ENCODE measurements around the gene TUBA4B.

TUBA4B gene

DNA sequence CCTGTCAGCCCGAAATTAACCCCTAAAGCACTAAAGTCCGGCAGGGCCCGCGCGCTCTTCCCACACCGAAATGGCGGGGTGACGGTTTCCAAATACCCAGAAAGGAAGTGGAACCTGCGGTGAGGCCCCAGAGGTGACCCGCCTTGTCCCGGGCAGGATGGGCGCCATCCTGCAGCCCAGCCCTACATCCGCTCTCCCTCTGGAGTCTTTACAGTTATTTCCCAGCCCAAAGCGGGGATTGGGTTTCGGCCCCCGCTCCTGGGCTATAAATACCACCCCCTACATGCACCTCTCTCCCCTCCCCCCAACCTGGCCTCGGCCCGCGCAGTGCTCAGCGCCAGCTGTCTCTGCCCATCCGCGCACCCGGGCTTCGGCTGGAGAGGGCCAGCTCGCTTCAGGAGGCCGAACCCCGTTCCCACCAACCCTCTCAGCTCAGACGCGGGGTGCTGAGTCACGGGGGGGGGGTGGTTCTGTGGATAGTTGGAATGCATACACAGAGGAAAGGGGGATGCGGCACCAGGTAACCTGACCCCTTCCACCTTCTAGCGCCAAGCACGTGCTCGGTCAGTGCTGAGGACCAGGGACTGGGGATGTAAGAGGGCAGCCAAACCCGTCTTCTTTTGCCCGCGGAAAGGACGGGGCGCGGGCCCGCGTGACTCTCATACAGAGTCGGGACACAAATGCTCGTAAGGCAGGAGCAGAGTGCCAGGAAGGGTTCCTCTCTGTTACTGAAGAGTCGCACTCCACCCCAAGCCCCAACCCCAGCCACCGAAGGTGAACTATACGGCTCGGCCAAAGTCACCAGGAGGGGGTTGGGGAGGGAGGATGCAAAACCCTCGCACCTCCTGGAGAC, at the start of gene TUBA4B:
TUBA4B (plus strand) TSS at position 344 of the 853 bp plus-strand sequence; CDS start at position 509, 165 bp downstream.
- DNase-seq (ENCODE audit: low read depth) = no peak

DNA sequence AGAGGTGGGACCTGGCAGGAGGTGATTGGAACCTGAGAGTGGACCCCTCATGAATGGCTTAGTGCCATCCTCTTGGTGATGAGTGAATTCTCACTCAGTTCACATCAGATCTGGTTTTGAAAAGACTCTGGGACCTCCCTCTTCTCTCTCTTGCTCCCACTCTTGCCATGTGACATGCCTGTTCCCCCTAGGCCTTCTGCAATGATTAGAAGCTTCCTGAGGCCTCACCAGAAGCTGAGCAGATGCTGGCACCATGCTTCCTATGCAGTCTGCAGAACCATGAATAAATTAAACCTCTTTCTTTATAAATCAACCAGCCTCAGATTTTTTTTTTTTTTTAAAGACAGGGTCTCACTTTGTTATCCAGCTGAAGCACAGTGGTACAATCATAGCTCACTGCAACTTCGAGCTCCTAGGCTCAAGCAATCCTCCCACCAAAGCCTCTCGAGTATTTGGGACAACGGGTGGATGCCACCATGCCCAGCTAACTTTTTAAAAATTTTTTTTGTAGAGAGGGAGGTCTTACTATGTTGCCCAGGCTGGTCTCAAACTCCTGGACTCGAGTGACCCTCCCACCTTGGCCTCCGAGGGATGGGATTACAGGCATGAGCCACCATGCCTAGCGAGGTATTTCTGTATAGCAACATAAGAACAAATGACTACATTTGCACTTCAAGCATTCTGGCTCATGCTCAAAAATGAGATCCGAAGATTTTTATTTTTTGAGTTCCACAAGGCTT, 48.4 kb upstream of the TUBA4B start:
- DNase-seq (ENCODE audit: low read depth) = no peak

DNA sequence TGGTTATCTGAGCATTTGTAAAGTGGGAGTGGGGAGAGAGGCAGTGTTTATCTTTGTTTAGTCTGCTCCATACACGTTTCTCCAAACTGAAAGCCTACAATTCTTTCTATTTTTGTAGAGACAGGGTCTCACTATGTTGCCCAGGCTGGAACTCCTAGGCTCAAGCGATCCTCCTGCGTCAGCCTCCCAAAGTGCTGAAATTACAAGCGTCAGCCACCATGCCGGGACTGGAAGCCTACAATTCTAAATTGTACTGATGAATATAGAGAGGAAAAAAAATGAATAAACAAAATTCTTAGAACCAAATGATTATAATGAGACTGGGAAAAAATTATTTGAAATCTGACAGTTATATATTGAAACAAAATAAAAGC, 47.9 kb upstream of the TUBA4B start:
- no peak for DNase-seq (ENCODE audit: low read depth)

DNA sequence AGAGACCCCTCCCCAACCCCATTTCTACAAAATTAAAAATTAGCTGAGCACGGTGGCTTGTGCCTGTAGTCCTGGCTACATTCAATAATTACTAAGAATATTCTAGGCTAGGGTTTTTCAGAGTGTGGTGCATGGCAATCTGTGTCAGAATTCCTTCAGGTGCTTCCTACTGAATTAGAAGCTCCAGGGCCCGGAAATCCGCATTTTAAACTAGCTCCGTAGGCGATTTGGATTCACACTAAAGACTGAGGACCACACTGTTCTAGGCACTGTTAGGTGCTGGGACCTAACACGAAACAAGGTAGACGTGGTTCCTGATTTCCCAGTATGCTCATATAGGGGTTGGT, 47.1 kb upstream of the TUBA4B start:
- DNase-seq (ENCODE audit: low read depth) = no peak

DNA sequence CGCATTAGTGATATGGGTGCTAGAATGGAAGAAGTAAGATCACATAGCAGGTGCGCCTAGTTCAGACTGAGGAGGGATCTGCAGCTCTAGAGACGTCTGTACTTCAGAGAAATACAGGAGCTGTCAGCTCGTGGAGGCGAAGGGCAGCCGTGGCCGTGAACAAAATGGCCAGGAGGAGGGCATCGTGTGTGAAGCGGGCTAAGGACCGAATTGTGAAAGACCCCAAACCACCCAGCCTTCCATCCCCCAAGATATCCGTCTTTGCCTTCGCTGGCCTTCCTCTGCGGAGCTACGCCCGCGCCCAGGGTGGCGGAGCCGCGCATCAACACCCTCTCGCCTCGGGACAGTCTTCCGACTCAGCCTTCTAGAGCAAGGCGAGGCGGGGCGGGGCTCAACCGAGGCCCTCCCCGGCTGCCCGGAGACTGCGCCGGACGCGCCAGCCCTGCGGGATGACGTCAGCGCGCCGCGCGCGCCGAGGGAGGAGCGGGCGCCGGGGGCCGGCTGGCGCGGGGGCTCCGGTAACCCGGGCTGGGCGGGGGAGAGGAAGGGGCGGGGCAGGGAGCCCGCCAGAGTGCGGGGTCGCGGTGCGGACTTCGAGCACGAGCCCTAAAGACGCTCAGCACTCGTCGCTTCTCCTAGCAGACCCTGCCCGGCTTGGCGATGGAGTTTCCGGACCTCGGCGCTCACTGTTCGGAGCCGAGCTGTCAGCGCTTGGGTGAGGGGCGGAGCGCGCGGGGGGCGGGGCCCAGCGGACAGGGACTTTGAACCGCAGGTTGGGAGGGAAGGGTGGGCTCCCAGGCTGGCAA, 46.5 kb upstream of the TUBA4B start, which contains the start of gene ZFAND2B:
ZFAND2B (plus strand) TSS at position 455 of the 806 bp plus-strand sequence; CDS start at position 661, 206 bp downstream.
- DNase-seq (ENCODE audit: low read depth) = peak; percentile 89

DNA sequence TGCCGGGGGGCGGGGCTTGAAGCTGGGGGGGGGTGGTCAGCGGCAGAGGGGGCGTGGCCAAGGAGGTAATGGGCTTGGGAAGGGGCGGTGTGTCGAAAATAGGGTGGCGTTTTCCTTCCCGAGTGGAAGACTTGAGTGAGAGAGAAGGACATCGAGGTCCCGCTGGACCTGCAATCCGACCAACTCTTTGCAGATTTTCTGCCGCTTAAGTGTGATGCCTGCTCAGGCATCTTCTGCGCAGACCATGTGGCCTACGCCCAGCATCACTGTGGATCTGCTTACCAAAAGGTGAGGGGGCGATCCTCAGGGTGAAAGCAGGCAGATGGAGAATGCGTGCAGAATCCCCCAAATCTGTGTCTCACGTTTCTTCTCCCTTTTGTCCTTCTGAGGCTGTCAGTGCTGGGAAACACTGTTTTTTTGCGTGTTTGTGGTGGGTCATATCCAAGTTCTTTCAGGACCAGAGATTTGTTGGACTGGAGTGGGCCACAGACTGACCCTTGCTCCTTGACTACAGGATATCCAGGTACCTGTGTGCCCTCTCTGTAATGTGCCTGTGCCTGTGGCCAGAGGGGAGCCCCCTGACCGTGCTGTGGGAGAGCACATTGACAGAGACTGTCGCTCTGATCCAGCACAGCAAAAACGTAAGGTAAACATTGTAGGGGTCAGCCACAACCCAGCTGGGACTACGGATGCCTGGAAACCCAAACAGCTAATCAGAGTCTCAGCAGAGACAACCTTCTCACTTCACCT, 45.7 kb upstream of the TUBA4B start:
- DNase-seq (ENCODE audit: low read depth) = no peak

DNA sequence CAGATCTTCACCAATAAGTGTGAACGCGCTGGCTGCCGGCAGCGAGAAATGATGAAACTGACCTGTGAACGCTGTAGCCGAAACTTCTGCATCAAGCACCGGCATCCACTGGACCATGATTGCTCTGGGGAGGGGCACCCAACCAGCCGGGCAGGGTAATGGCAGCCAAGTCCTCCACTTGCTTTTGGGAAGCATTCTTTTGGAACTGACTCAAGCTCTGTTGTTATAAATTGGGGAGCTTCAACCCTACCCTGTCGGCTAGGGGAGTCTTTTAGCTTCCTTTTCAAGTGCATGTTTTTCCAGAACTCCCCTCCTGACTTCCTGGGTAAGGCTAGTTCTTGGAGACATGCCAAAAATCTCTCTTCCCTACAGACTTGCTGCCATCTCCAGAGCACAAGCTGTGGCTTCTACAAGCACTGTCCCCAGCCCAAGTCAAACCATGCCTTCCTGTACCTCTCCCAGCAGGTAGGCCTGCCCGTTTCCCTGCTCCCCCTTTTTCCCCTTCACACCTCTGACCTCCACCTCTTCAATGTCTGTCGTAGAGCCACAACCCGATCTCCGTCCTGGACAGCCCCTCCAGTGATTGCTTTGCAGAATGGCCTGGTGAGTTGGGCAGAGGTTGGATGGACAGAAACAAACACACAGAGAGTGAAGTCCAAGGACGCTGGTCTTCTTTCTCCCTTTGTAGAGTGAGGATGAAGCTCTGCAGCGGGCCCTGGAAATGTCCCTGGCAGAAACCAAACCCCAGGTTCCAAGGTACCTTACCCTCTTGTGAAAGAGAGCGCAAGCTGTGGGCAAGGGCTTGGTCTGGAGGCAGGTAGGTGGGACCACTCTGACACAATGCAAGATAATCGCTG, 44.9 kb upstream of the TUBA4B start:
- peak; percentile 40 for DNase-seq (ENCODE audit: low read depth)

DNA sequence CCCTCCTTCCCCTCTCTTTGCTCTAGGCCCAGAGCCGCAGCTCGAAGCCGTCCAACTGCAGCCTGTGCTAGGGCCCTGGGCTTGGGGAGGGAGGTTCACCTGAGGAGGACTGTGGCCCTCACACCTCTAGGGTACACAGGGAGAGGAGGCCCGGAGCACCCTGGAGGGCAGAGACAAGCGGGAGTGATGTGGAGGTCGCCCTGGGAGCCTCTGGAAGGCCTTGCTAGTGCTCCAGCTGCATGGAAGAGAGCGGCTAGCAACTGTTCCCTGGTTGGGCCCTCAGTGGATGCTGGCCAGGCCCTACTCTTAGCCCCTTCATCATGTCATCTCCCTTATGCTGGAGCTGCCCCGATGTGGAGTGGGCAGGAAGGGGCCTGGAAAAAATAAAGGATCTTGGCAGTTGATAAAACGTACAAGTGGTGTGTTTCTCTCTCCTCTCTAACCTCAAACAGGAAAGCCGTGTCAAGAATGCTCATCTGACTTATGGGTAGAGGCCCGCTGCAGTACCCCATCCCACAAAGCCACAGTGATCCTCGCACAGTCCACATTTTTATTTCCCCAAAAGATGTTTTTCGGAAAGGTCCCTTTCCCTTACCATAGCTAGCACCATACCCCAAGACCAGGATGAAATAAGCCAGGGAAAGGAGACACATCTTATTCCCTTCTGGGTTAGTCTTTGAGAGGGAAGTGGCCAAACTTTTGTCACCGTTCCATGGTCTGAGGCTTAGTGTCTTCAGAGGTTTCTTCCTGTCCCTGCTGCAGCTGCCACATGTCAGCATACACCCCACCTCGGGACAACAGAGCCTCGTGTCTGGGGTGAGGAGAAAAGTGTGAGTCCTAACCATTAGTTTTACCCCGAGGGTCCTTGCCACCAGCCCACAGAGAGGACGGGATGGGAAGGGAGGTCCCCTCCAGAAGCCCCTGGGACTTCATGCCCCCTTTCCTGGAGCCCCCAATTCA, 43.5 kb upstream of the TUBA4B start:
- no peak for DNase-seq (ENCODE audit: low read depth)

DNA sequence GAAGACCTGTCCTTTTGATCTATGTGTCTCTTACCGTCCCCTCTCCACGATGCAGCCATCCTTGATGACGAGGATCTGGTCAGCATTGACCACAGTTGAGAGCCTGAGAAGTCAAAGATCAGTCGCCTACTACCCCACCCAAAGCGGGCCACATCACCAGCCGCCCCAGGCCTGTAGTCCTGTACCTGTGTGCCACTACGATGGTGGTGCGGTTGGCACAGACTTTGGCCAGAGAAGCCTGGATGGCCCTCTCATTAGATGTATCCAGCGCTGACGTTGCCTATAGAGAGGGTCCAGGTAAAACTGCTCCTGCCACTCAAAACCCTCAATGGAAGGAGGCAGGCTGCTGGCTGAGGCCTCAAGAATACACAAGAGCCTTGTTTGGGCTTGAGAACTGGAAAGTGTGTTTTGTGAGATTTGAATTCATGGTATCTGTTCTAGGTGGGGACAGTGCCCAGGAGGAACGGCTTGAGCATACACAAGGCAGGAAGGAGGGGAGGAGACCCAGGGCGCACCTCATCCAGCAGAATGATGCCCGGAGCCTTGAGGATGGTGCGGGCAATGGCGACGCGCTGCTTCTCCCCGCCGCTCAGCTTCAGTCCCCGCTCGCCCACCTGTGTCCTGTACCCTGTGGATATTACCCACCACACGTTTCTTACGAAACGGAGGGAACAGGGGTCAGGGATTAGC, 42.7 kb upstream of the TUBA4B start:
- no peak for DNase-seq (ENCODE audit: low read depth)

DNA sequence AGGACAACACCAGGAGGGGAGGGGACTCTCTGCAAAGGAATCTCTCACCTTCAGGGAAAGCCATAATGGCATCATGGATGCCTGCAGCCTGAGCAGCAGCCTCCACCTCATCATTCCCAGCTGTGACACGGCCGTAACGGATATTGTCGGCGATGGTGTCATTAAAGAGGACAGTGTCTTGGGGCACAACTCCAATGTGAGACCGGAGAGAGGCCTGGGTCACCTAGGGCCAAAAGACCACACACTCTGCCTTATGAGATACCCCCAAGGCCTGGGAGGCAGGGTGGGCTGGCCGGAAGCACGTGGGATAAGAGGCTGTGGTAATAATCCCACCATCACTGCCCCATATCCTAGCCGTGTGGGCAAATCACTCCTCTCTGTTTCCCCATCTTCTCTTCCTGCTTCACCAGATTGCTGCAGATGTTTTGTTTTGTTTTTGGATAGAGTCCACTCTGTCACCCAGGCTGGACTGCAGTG, 42.1 kb upstream of the TUBA4B start:
- DNase-seq (ENCODE audit: low read depth) = no peak

DNA sequence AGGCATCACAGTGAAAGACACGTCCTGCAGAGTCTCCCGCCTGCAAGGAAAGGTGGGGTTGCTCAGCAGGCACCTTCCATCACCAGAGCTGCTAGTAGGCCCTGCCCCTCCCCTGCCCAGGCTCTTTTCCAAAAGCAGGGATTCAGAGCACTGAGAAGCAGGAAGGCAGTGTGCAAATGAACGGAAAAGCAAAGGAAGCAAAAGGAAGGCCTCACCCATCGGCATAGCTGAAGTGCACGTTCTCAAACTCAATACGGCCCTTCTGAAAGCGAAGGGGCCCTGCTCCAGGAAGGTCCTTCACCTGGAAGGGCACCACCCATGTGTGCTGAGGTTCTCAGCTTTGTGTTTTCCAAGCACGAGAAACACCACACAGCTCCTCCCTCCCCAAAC, 40.0 kb upstream of the TUBA4B start:
- DNase-seq (ENCODE audit: low read depth) = no peak

DNA sequence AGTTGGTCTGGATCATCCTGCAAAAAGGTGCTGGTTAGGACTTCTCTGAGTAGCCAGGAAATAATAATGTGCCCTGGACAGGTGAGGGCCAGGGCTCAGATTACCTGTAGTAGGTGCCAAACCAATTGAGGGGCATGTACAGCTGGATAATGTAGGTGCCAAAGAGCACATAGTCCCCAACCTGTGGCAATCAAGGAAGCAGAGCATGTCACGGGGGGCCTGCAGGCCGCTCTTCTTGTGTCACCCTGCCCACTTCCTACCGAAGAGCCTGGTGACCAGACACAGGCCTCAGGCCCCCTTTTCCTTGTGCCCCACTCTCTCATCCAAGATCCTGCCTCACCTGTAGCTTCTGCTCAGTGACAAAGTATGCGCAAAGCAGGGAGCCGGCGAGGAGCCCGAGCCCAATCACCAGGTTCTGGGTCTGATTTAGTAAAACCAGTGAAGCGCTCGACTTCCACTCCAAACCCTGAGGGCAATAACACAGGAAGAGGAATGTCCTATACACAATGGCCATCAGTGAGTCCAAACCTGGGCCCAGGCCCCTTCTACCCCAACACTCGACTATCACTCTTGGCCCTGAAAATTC, 39.5 kb upstream of the TUBA4B start:
- no peak for DNase-seq (ENCODE audit: low read depth)

DNA sequence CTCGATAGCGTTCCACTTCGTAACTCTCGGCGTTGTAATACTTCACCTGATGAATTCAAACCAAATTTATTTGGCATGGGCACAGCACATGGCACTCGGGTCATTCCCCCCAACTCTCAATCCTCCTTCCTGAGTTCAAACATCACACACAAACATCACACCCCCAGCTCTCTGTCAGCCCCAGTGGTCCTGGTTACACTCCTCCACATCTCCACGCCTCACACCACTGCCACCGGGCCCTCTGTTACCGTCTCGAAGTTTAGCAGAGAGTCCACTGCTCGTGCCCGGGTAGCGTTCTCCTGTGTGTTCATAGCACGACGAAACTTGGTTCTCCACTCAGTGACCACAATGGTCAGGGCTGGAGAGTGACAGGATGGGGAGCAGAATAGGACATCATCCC, 38.9 kb upstream of the TUBA4B start:
- no peak for DNase-seq (ENCODE audit: low read depth)

DNA sequence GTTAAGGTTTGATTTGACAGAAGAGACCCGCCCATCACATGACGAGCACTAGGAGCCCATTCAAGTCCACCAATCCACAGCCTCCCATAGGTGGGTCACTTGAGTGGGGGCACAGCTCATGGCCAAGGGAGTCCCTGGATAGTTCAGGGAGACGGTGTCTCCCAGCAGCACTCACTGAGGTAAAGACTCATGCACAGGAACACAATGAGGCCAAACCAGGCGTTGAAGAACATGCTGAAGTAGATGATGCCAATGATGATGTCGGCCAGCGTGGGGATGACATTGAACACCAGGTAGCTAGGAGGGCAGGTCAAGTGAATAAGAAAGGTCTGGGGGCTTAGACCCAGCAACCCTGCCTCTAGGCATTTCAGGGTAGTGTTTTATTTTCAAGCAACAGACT, 38.3 kb upstream of the TUBA4B start:
- no peak for DNase-seq (ENCODE audit: low read depth)

DNA sequence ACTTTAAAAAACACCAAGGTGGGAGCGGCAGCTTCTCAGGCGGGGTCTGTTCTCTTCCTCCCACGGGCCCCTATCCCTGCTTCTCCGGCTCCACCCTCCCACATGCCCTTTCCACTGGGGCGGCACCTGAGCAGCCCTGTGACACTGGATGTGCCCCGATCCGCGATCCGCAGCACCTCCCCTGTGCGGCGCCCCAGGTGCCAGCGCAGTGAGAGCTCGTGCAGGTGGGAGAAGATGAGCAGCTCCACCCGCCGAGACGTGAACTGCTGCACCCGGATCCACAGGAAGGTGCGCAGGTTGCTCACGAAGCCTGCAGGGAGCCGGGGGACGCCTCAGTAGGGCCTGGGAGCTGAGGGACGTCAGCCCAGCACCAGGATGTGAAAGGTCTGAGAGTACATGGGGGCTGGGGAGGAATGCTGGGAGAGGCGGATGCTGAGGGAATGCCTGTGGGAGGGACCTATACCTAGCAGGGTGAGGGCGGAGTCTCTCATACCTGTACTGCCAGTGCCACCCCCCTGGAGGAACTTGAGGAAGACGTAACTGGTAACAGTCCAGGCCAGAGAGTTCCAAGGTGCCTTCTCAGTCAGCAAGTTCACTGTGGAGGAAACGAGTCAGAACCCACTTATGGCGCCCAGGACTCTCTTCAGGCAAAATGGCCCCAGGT, 37.0 kb upstream of the TUBA4B start:
- DNase-seq (ENCODE audit: low read depth) = no peak

DNA sequence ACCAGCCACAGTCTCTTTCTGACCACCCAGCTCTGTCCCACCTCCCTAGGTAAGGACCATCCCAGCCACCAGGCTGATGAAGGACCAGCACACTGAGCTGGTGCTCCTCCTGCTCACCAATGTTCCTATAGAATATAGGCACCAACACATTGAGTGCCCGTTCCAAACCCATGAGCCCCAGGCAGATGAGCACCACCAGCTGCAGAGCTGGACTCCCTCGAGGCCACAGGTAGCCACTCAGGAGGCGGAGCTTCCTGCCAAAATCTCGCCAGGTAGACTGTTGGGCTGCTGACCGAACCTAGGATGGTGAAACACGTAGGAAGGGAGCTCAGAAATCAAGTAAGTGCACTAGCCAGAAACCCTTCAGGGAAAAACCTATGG, 36.5 kb upstream of the TUBA4B start:
- DNase-seq (ENCODE audit: low read depth) = no peak

DNA sequence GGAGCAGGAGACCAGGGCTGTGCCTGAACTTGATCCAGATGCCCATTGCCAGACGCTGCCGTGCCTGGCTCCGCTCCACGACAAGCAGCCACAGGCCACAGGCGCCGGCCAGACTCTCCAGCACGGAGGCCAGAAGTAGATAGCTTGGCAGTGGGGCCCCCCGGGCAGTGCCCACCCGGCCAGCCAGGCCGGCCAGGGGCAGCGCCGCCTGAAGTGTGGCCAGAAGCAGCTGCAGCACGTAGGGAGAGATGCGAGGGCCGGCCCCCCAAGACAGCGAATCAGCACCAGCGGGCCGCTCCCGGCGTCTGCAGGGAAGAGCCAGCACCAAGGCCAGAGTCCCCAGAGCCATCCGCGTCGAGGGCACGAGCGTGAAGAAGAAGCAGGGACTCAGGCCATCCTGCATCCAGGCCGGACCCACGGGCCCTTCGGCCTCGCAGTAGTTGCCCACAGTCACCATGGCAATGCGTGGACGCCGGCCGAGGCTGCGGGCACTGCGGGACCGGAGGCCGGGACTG, 34.8 kb upstream of the TUBA4B start:
- DNase-seq (ENCODE audit: low read depth) = no peak
